Measurements from ENCODE around the gene IL4.

GRCh38 chr5:132635873-132636272 lies 37.9 kb upstream of the IL4 start:
- no peak for TF ChIP-seq CTCF (IDR thresholded peaks at IDR 0.05)
- no peak for TF ChIP-seq POLR2A (IDR thresholded peaks at IDR 0.05)

Measured in right lobe of liver (tissue), 4 donors.